A549 (cell line): ENCODE measurements around the gene CELF2.

Experiments used
- EHMT2 ChIP-seq: fragments of 200-600 bp; sonication (generic); IDR thresholded peaks from 2 replicates; pipeline ENCODE4 v1.6.1; 2016; ENCODE audit warnings: antibody characterized with exemption, low read depth, mild to moderate bottlenecking, moderate library complexity
- JUNB ChIP-seq: fragments of >200 bp; sonication (Bioruptor Twin); formaldehyde crosslinking; IDR thresholded peaks from 2 replicates; pipeline ENCODE4 v1.6.1; 2016
- MAX ChIP-seq: IDR thresholded peaks from 2 replicates; pipeline ENCODE4 v1.6.1; 2012
- PHF8 ChIP-seq: fragments of 200-600 bp; sonication (generic); IDR thresholded peaks from 2 replicates; pipeline ENCODE4 v1.6.1; 2016; ENCODE audit warnings: low read depth, mild to moderate bottlenecking, antibody characterized with exemption, moderate library complexity, borderline replicate concordance
- POLR2A ChIP-seq: IDR thresholded peaks from 2 replicates; pipeline ENCODE4 v1.6.1; 2012; ENCODE audit warnings: mild to moderate bottlenecking, low read length
- POLR2AphosphoS2 ChIP-seq: conservative IDR thresholded peaks from 2 replicates; pipeline ENCODE4 v1.6.1; 2012; ENCODE audit warnings: low read length, improper control_type of control experiment, inconsistent platforms
- TP53 ChIP-seq: fragments of 250-450 bp; sonication (Bioruptor Pico); IDR thresholded peaks from 2 replicates; pipeline ENCODE4 v1.5.0; 2021; ENCODE audit warnings: mild to moderate bottlenecking, moderate library complexity
- USF2 ChIP-seq: fragments of 450-650 bp; IDR thresholded peaks from 2 replicates; pipeline ENCODE4 v1.6.1; 2014; ENCODE audit warnings: antibody characterized with exemption
- TF ChIP-seq, protein P1 (sequence below): fragments of >200 bp; sonication (Bioruptor Twin); formaldehyde crosslinking; IDR thresholded peaks from 3 replicates; pipeline ENCODE4 v1.5.1; 2016

- TF ChIP-seq MAX = no peak
- TF ChIP-seq, protein P1, sequence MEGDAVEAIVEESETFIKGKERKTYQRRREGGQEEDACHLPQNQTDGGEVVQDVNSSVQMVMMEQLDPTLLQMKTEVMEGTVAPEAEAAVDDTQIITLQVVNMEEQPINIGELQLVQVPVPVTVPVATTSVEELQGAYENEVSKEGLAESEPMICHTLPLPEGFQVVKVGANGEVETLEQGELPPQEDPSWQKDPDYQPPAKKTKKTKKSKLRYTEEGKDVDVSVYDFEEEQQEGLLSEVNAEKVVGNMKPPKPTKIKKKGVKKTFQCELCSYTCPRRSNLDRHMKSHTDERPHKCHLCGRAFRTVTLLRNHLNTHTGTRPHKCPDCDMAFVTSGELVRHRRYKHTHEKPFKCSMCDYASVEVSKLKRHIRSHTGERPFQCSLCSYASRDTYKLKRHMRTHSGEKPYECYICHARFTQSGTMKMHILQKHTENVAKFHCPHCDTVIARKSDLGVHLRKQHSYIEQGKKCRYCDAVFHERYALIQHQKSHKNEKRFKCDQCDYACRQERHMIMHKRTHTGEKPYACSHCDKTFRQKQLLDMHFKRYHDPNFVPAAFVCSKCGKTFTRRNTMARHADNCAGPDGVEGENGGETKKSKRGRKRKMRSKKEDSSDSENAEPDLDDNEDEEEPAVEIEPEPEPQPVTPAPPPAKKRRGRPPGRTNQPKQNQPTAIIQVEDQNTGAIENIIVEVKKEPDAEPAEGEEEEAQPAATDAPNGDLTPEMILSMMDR = no peak
- TF ChIP-seq PHF8 = no peak
- TF ChIP-seq TP53 = no peak
- TF ChIP-seq USF2 = no peak
- no peak for TF ChIP-seq JUNB
- no peak for TF ChIP-seq POLR2A
- TF ChIP-seq EHMT2 = no peak
- TF ChIP-seq POLR2AphosphoS2 = no peak
Measured at GRCh38 chr10:11302181-11302580, 284.5 kb downstream of the CELF2 start.
